Aorta (tissue), 5 donors: Measurements from ENCODE around the gene INAVA. TPM values are rescaled to one million over a fixed set of nuclear protein-coding genes. Genes with fewer than 3 reads are reported as not detected.
"Not testable (repeated sequence)": the region's sequence is repeated elsewhere in the genome, so short reads cannot be mapped to it uniquely, and the experiment has no call there.

Experiments
- ATAC-seq: fragments of 200-7000 bp; cut with Tn5 transposase; one replicate; pipeline ENCODE4 v1.9.1; 2022; ENCODE audit warnings: moderate library complexity; ENCODE audit not compliant: low FRiP score
- DNase-seq, 2 donors: peaks; one replicate each; pipeline ENCODE4 v3.0.0-alpha.2; 2020
- H3K27ac ChIP-seq, 2 donors: one replicate each; pipeline ENCODE4 v1.5.1; 2013; ENCODE audit warnings: low read length in 2 of 2, mild to moderate bottlenecking in 2 of 2, moderate library complexity in 2 of 2, control low read depth in 1 of 2, inconsistent platforms in 1 of 2, low read depth in 1 of 2
- H3K27me3 ChIP-seq, 2 donors: one replicate each; pipeline ENCODE4 v1.6.1; 2013; ENCODE audit warnings: control low read depth in 1 of 2, low read length in 1 of 2, mild to moderate bottlenecking in 1 of 2, moderate library complexity in 1 of 2; ENCODE audit not compliant: insufficient read depth in 2 of 2, control insufficient read depth in 1 of 2
- H3K36me3 ChIP-seq, 2 donors: one replicate each; pipeline ENCODE4 v1.6.1; 2013; ENCODE audit warnings: control low read depth in 1 of 2, low read length in 1 of 2, mild to moderate bottlenecking in 1 of 2; ENCODE audit not compliant: insufficient read depth in 2 of 2, control insufficient read depth in 1 of 2
- H3K4me1 ChIP-seq, 2 donors: one replicate each; pipeline ENCODE4 v1.6.1; 2013; ENCODE audit warnings: low read length in 2 of 2, control low read depth in 1 of 2, mild to moderate bottlenecking in 1 of 2, moderate library complexity in 1 of 2; ENCODE audit not compliant: insufficient read depth in 2 of 2, control insufficient read depth in 1 of 2
- H3K4me3 ChIP-seq, 2 donors: one replicate each; pipeline ENCODE4 v1.5.1; 2013; ENCODE audit warnings: low read length in 2 of 2, control low read depth in 1 of 2, mild to moderate bottlenecking in 1 of 2
- H3K9me3 ChIP-seq: one replicate; pipeline ENCODE4 v1.6.1; 2013; ENCODE audit warnings: mild to moderate bottlenecking, low read length; ENCODE audit not compliant: control insufficient read depth
- WGBS, 2 donors: extraction: QIAGEN DNeasy Blood & Tissue Kit; methylation state at CpG; one replicate each; pipeline ENCODE4 v1.1.7; 2013; 5-methylcytosine and 5-hydroxymethylcytosine counted together
- intact Hi-C, 2 donors: fragments of 100-400 bp; cut with DNase I; formaldehyde crosslinking; loops; one replicate each; pipeline versions ENCODE4 v1.14.2 to v1.15.0; 2022
- polyA plus RNA-seq, 2 donors: library from polyadenylated mRNA; stranded (reverse); fragments of 200-250 nt; gene quantifications; one replicate each; pipeline ENCODE4 v1.2.3, GENCODE V29; 2013
- total RNA-seq, 2 donors: library from RNA; stranded (reverse); fragmentation: NEBNext Ultra II Directional; extraction: Animal tissue kit (Norgen Biotek cat#: 25700); gene quantifications; one replicate each; pipeline ENCODE4 v1.2.1, GENCODE V29; 2021
- donor health status: healthy with polysubstance abuse.
- donor health status: Bipolar disorder and iron deficiency.
- donor health status: DM: no; HTN: no; CAD: no.
- donor health status: DM: no; HTN: no; CAD: no.
- donor health status: DM: yes; HTN: yes; CAD: no.

The INAVA gene
- total and polyA plus RNA-seq, 4 donors = 0.36 to 23.3 (median 0.45) TPM

DNA sequence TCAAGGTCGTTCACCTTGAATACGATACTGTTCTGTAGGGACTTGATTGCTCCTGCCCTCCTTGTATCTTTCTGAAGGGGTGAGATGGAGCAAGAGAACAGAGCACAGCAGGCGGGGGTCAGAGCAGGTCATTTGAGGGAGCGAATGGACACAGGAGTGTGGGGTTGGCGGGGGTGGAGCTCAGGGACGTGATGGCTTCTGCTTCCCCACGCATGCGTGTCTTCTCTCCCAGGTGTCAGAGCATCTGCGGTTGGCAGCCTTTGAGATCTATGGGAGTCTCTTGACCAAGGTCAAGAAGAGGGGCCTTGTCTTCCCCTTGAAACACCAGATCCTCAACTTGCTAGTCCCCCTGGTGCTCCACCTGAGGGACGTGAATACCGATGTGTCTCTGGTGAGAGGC is 63.9 kb downstream of the INAVA start:
- Histone ChIP-seq H3K4me1 (no peaks in the 10 kb centered on the region), H3K27me3 (no peaks in the 10 kb centered on the region), H3K9me3 (no peaks in the 10 kb centered on the region), H3K36me3 (no peaks in the 10 kb centered on the region), H3K4me3 (no peak overlapping the region), H3K27ac (no peak overlapping the region)
- WGBS, 2 donors = 95 to 96% methylated on average over 11 of the region's 11 CpGs
- DNase-seq (no peak), ATAC-seq (no peak)
- intact Hi-C loops = no loop called here

GRCh38 chr1:200959411-200959921 is 64.8 kb downstream of the INAVA start:
- intact Hi-C loops = no loop called here
- H3K27me3 ChIP-seq = no peaks in the 10 kb centered on the region
- H3K4me1 ChIP-seq = no peaks in the 10 kb centered on the region
- H3K36me3 ChIP-seq = no peaks in the 10 kb centered on the region
- ATAC-seq (no peak), DNase-seq (no peak)
- H3K9me3 ChIP-seq = no peaks in the 10 kb centered on the region
- 73 to 78% methylated on average over 15 of the region's 15 CpGs for WGBS, 2 donors
- H3K4me3 ChIP-seq = no peak overlapping the region
- no peak overlapping the region for H3K27ac ChIP-seq

GRCh38 chr1:200960236-200960947 is 65.7 kb downstream of the INAVA start:
- no peak for DNase-seq
- no peaks in the 10 kb centered on the region for H3K9me3 ChIP-seq
- no peak for ATAC-seq
- intact Hi-C loops = no loop called here
- H3K4me1 ChIP-seq = no peaks in the 10 kb centered on the region
- no peaks in the 10 kb centered on the region for H3K27me3 ChIP-seq
- no peak overlapping the region for H3K4me3 ChIP-seq
- no peaks in the 10 kb centered on the region for H3K36me3 ChIP-seq
- H3K27ac ChIP-seq = no peak overlapping the region
- WGBS, 2 donors = 71 to 77% methylated on average over 9 of the region's 9 CpGs

- Histone ChIP-seq H3K27me3 (no peaks in the 10 kb centered on the region), H3K27ac (no peak overlapping the region), H3K4me3 (no peak overlapping the region), H3K36me3 (no peaks in the 10 kb centered on the region), H3K9me3 (no peaks in the 10 kb centered on the region), H3K4me1 (no peaks in the 10 kb centered on the region)
- DNase-seq = no peak
- 93% methylated on average over 4 of the region's 4 CpGs for WGBS, 2 donors
- intact Hi-C loops = no loop called here
- no peak for ATAC-seq
Measured at GRCh38 chr1:200960948-200961340, 66.2 kb downstream of the INAVA start.

DNA sequence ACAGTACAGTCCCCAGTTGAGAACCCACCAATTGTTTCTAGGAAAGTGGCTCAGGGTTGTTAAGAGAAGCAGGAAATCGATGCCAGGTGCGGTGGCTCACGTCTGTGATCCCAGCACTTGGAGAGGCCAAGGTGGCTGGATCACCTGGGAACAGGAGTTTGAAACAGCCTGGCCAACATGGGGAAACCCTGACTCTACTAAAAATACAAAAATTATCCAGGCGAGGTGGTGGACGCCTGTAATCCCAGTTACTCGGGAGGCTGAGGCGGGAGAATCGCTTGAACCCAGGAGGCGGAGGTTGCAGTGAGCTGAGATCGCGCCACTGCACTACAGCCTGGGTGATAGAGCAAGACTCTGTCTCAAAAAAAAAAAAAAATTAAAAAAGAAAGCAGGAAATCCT is 67.5 kb downstream of the INAVA start:
- 97% methylated on average over 11 of the region's 11 CpGs for WGBS, 2 donors
- H3K4me1 ChIP-seq, H3K9me3 ChIP-seq, intact Hi-C loops, ATAC-seq, H3K27ac ChIP-seq, DNase-seq, H3K36me3 ChIP-seq, H3K4me3 ChIP-seq, H3K27me3 ChIP-seq: not testable (repeated sequence)

DNA sequence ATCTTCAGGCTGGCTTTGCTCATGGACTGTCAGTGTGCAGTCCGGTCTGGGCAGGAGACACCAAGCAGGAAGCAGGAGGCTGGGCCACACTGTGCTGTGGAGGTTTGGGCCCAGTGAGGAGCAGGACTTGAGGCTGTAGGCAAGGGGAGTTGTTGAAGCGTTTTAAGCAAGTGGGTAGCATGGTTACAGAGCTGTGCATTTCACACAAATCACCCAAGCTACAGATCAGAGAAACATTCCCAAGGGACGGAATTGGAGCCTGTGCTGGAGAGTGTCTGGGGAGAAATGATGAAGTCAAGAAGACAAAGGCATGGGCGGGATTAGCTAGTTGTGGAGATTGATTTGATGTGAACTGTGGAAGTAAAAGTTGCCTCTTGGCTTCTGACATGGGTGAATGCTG is 67.9 kb downstream of the INAVA start:
- Histone ChIP-seq H3K4me3 (no peak overlapping the region), H3K4me1 (no peaks in the 10 kb centered on the region), H3K36me3 (no peaks in the 10 kb centered on the region), H3K9me3 (no peaks in the 10 kb centered on the region), H3K27ac (no peak overlapping the region), H3K27me3 (no peaks in the 10 kb centered on the region)
- ATAC-seq (no peak), DNase-seq (no peak)
- WGBS, 2 donors = 89% methylated on average over 4 of the region's 4 CpGs
- intact Hi-C loops = no loop called here

DNA sequence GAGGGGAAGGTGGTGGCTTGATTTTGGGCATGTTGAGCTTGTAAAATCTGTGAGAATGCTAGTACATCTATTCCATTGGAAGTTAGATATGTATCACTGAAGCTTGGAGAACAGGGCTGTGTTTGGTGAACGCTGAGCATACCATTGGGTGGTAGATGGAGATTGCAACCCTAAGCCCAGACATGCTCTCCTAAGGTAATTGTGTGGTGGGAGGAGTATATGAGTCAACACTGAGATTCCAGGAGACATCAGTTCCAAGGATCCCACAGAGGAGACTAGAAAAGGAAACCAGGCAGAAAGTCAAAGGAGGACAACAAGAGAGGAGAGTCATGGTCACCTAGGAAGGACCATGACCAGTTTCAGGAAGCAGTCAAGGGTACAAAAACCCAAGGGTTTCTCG is 68.4 kb downstream of the INAVA start:
- Histone ChIP-seq H3K4me3 (no peak overlapping the region), H3K27ac (no peak overlapping the region), H3K27me3 (no peaks in the 10 kb centered on the region), H3K9me3 (no peaks in the 10 kb centered on the region), H3K4me1 (no peaks in the 10 kb centered on the region), H3K36me3 (no peaks in the 10 kb centered on the region)
- WGBS, 2 donors = 97 to 98% methylated on average over 2 of the region's 2 CpGs
- no peak for ATAC-seq
- intact Hi-C loops = no loop called here
- DNase-seq = no peak

DNA sequence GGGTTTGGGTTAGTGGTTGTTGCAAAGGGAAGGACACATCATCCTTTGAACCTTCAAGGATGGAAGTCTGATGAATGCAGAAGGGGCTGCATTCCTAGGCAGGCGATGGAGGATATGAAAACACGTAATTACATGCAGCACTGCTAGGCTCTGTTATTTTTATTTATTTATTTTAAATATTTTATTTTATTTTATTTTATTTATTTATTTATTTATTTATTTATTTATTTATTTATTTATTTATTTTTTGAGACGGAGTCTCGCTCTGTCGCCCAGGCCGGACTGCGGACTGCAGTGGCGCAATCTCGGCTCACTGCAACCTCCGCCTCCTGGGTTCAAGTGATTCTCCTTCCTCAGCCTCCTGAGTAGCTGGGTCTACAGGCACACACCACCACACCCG is 69.2 kb downstream of the INAVA start:
- H3K9me3 ChIP-seq, H3K4me3 ChIP-seq, H3K27me3 ChIP-seq, H3K4me1 ChIP-seq, H3K36me3 ChIP-seq, DNase-seq, intact Hi-C loops, ATAC-seq, H3K27ac ChIP-seq: not testable (repeated sequence)
- WGBS, 2 donors = 88 to 90% methylated on average over 11 of the region's 11 CpGs
